ENCODE measurements around the gene LEP. TPM values are rescaled to one million over a fixed set of nuclear protein-coding genes. Genes with fewer than 3 reads are reported as not detected.
"Not testable (repeated sequence)": the region's sequence is repeated elsewhere in the genome, so short reads cannot be mapped to it uniquely, and the experiment has no call there.

The LEP gene
- polyA plus RNA-seq, 1 experiment = 0.05 TPM

GRCh38 chr7:128234476-128235026 lies 6.5 kb upstream of the LEP start:
- no peaks in the 10 kb centered on the region for H3K27me3 ChIP-seq (ENCODE audit: control insufficient read depth, insufficient read depth, low read length)
- DNase-seq (ENCODE audit: low read depth) = no peak
- POLR2A ChIA-PET = no interaction called here
- H3K36me3 ChIP-seq (ENCODE audit: control insufficient read depth, insufficient read depth, low read length) = no peaks in the 10 kb centered on the region
- H3K4me3 ChIP-seq (ENCODE audit: low read depth, low read length) = no peak overlapping the region
- TF ChIP-seq CTCF (IDR thresholded peaks at IDR 0.05; ENCODE audit: insufficient read depth, low read depth, low read length) = no peak
- CTCF ChIA-PET = interaction anchor here (1.1 to 1.3 kb wide), 2 partner anchors 11 to 30 kb away, joined by 3 read pairs; no protein-coding TSS in a partner anchor

DNA sequence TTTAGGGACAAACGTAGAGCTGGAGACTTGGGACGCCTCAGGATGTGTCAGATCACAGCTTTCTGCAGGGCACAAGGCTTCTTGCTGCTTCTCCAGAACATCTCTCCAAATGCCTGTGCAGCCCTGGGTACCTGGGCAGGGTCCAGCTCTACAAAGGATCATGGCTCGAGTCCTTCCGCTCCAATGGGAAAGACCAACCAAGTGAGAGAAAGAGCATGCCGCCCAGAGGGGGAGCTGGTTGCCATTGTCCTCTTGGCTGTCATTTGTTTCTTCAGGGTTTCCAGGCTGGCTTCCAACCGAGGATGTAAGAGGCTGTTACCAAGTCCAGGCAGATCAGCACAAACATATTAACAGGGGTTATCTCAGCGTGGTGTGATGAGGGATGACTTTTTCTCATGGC lies 5.6 kb upstream of the LEP start:
- peaks cover 2% of the 10 kb centered on the region; the same call in 1 of the 2 replicates for H3K27me3 ChIP-seq (ENCODE audit: control insufficient read depth, insufficient read depth, low read length)
- H3K36me3 ChIP-seq (ENCODE audit: control insufficient read depth, insufficient read depth, low read length) = no peaks in the 10 kb centered on the region
- no peak for DNase-seq (ENCODE audit: low read depth)
- TF ChIP-seq CTCF (IDR thresholded peaks at IDR 0.05; ENCODE audit: insufficient read depth, low read depth, low read length) = no peak
- H3K4me3 ChIP-seq (ENCODE audit: low read depth, low read length) = no peak overlapping the region
- ChIA-PET POLR2A (no interaction called here), CTCF (interaction anchor here (1.2 kb wide), 1 partner anchor 13 kb away, joined by 3 read pairs; no protein-coding TSS in a partner anchor)

GRCh38 chr7:128236924-128237586 lies 4.0 kb upstream of the LEP start:
- Histone ChIP-seq H3K27me3 (ENCODE audit: control insufficient read depth, insufficient read depth, low read length) (peaks cover 10% of the 10 kb centered on the region), H3K36me3 (ENCODE audit: control insufficient read depth, insufficient read depth, low read length) (no peaks in the 10 kb centered on the region), H3K4me3 (ENCODE audit: low read depth, low read length) (no peak overlapping the region)
- CTCF ChIA-PET = interaction anchor here (0.7 kb wide), 1 partner anchor 110 kb away, joined by 3 read pairs; no protein-coding TSS in a partner anchor
- no peak for TF ChIP-seq CTCF (IDR thresholded peaks at IDR 0.05; ENCODE audit: insufficient read depth, low read depth, low read length)
- peak; percentile 50 for DNase-seq (ENCODE audit: low read depth)
- POLR2A ChIA-PET = interaction anchor here (0.6 kb wide), 1 partner anchor 9 kb away, joined by 5 read pairs; no protein-coding TSS in a partner anchor

GRCh38 chr7:128239146-128239545 lies 1.9 kb upstream of the LEP start:
- peaks cover 15% of the 10 kb centered on the region for H3K27me3 ChIP-seq (ENCODE audit: control insufficient read depth, insufficient read depth, low read length)
- H3K4me3 ChIP-seq (ENCODE audit: low read depth, low read length); DNase-seq (ENCODE audit: low read depth); POLR2A ChIA-PET; CTCF ChIA-PET; H3K36me3 ChIP-seq (ENCODE audit: control insufficient read depth, insufficient read depth, low read length): not testable (repeated sequence)

- Histone ChIP-seq H3K36me3 (ENCODE audit: control insufficient read depth, insufficient read depth, low read length) (no peaks in the 10 kb centered on the region), H3K4me3 (ENCODE audit: low read depth, low read length) (no peak overlapping the region), H3K27me3 (ENCODE audit: control insufficient read depth, insufficient read depth, low read length) (peaks cover 21% of the 10 kb centered on the region)
- ChIA-PET POLR2A (no interaction called here), CTCF (no interaction called here)
- TF ChIP-seq CTCF (IDR thresholded peaks at IDR 0.05; ENCODE audit: insufficient read depth, low read depth, low read length) = no peak
- no peak for DNase-seq (ENCODE audit: low read depth)
These were observed 1.6 kb downstream of the LEP start for GRCh38 chr7:128242661-128243060.
